K562 (cell line): ENCODE results near the gene ADAT3. TPM values are rescaled to one million over a fixed set of nuclear protein-coding genes. Genes with fewer than 3 reads are reported as not detected.

Experiments
- ATF4 ChIP-seq: fragments of 450-650 bp; formaldehyde crosslinking; IDR thresholded peaks from 2 replicates; pipeline ENCODE4 v1.4.0; 2022; ENCODE audit warnings: mild to moderate bottlenecking, moderate library complexity
- CBFA2T3 ChIP-seq: fragments of 450-650 bp; IDR thresholded peaks from 2 replicates; pipeline ENCODE4 v1.6.1; 2017
- CBX1 ChIP-seq: sonication (generic); IDR thresholded peaks from 2 replicates; pipeline ENCODE4 v1.6.1; 2016; ENCODE audit warnings: antibody characterized with exemption, low read depth, mild to moderate bottlenecking
- CREB3 ChIP-seq: fragments of 450-650 bp; conservative IDR thresholded peaks from 2 replicates; pipeline ENCODE4 v1.6.1; 2016; ENCODE audit warnings: missing genetic modification characterization, low read depth, mild to moderate bottlenecking, missing compliant biosample characterization, moderate library complexity
- EP300 ChIP-seq: IDR thresholded peaks from 2 replicates; pipeline ENCODE4 v1.6.1; 2012; ENCODE audit warnings: low read length, improper control_type of control experiment
- ETV6 ChIP-seq, 3 experiments: fragments of 150-350 bp in 1 of 3; sonication (generic) in 1 of 3; formaldehyde crosslinking in 1 of 3; IDR thresholded peaks; 2 replicates each; pipeline versions ENCODE4 v1.6.1 to v1.8.0; 2014 to 2022; ENCODE audit warnings: borderline replicate concordance in 2 of 3, low read depth in 2 of 3, antibody characterized with exemption in 1 of 3, low read length in 1 of 3, mild to moderate bottlenecking in 1 of 3, missing genetic modification reagents in 1 of 3
- KLF10 ChIP-seq: fragments of 250-450 bp; sonication (Bioruptor Pico); IDR thresholded peaks from 2 replicates; pipeline ENCODE4 v1.6.1; 2021; ENCODE audit warnings: matching md5 sums
- POLR3A ChIP-seq: IDR thresholded peaks from 2 replicates; pipeline ENCODE4 v1.6.1; 2011; ENCODE audit warnings: borderline replicate concordance, mild to moderate bottlenecking, moderate library complexity; ENCODE audit not compliant: insufficient read length, insufficient read depth; ENCODE audit errors: extremely low read depth
- RBM17 ChIP-seq: fragments of 200-400 bp; formaldehyde crosslinking; IDR thresholded peaks from 2 replicates; pipeline ENCODE4 v1.6.1; 2017; ENCODE audit warnings: low read depth, mild to moderate bottlenecking, low read length, borderline replicate concordance
- WHSC1 ChIP-seq: IDR thresholded peaks from one replicate; pipeline ENCODE4 v1.6.1; 2012; ENCODE audit warnings: low read length, control low read depth, inconsistent platforms
- ZFX ChIP-seq: sonication (generic); formaldehyde crosslinking; IDR thresholded peaks from 2 replicates; pipeline ENCODE4 v1.8.0; 2022; ENCODE audit warnings: mild to moderate bottlenecking, missing genetic modification reagents, moderate library complexity
- ZKSCAN3 ChIP-seq: fragments of 250-450 bp; sonication (Bioruptor Pico); IDR thresholded peaks from 2 replicates; pipeline ENCODE4 v1.4.0; 2020
- polyA plus RNA-seq, 8 experiments: library from polyadenylated mRNA; depleted of rRNA in 4 of 8; stranded (reverse) in 5 of 8; unstranded in 3 of 8; fragments of >200 nt; fragmentation: Nextera tagmentation in 2 of 8; fragmentation: Illumina TruSeq in 1 of 8; extraction: Ambion mirVana in 2 of 8; extraction: Trizol in 1 of 8; gene quantifications; 2 replicates each; pipeline versions ENCODE4 v1.2.1 to v1.2.3, GENCODE V29; 2011 to 2014; ENCODE audit warnings: inconsistent platforms in 1 of 8, missing spikeins in 1 of 8
- total RNA-seq, 7 experiments: library from RNA; depleted of rRNA in 6 of 7; stranded (reverse); fragments of >200 nt in 6 of 7; fragmentation: Illumina TruSeq in 2 of 7; extraction: Trizol in 2 of 7; gene quantifications; 2 replicates each; pipeline versions ENCODE4 v1.2.1 to v1.2.3, GENCODE V29; 2011 to 2021; ENCODE audit warnings: low replicate concordance in 1 of 7
- TF ChIP-seq, protein P1 (sequence below): fragments of 200-800 bp; sonication (Bioruptor generic); IDR thresholded peaks from 2 replicates; pipeline ENCODE4 v1.6.1; 2016; ENCODE audit warnings: missing genetic modification characterization, missing compliant biosample characterization
- TF ChIP-seq, protein P2 (sequence below), 2 experiments: IDR thresholded peaks in 1 of 2; conservative IDR thresholded peaks in 1 of 2; 2 replicates each; pipeline ENCODE4 v1.6.1; 2016; ENCODE audit warnings: low read depth in 2 of 2, mild to moderate bottlenecking in 1 of 2, missing compliant biosample characterization in 1 of 2, missing genetic modification characterization in 1 of 2, moderate library complexity in 1 of 2

ADAT3 gene
- total and polyA plus RNA-seq, 9 of the 15 experiments (the other 6 are each of a cell fraction or from before 2014, with no cell fraction given), result 0.67 to 15.6 (median 7.8) TPM; not detected in 4

- no peak for TF ChIP-seq POLR3A
- peak; percentile 79 for TF ChIP-seq ZFX (CRISPR knock-in tag)
- TF ChIP-seq CBFA2T3, result peak; percentile 29
- no peak for TF ChIP-seq KLF10 (CRISPR knock-in tag)
- no peak for TF ChIP-seq RBM17
- TF ChIP-seq, protein P1, sequence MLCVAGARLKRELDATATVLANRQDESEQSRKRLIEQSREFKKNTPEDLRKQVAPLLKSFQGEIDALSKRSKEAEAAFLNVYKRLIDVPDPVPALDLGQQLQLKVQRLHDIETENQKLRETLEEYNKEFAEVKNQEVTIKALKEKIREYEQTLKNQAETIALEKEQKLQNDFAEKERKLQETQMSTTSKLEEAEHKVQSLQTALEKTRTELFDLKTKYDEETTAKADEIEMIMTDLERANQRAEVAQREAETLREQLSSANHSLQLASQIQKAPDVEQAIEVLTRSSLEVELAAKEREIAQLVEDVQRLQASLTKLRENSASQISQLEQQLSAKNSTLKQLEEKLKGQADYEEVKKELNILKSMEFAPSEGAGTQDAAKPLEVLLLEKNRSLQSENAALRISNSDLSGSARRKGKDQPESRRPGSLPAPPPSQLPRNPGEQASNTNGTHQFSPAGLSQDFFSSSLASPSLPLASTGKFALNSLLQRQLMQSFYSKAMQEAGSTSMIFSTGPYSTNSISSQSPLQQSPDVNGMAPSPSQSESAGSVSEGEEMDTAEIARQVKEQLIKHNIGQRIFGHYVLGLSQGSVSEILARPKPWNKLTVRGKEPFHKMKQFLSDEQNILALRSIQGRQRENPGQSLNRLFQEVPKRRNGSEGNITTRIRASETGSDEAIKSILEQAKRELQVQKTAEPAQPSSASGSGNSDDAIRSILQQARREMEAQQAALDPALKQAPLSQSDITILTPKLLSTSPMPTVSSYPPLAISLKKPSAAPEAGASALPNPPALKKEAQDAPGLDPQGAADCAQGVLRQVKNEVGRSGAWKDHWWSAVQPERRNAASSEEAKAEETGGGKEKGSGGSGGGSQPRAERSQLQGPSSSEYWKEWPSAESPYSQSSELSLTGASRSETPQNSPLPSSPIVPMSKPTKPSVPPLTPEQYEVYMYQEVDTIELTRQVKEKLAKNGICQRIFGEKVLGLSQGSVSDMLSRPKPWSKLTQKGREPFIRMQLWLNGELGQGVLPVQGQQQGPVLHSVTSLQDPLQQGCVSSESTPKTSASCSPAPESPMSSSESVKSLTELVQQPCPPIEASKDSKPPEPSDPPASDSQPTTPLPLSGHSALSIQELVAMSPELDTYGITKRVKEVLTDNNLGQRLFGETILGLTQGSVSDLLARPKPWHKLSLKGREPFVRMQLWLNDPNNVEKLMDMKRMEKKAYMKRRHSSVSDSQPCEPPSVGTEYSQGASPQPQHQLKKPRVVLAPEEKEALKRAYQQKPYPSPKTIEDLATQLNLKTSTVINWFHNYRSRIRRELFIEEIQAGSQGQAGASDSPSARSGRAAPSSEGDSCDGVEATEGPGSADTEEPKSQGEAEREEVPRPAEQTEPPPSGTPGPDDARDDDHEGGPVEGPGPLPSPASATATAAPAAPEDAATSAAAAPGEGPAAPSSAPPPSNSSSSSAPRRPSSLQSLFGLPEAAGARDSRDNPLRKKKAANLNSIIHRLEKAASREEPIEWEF, result no peak
- TF ChIP-seq ATF4 (CRISPR knock-in tag), result no peak
- TF ChIP-seq ZKSCAN3 (CRISPR knock-in tag), result no peak
- 0 out of 2 replicates have a peak, but pooled peaks have one; percentile 30 for TF ChIP-seq CBX1
- no peak for TF ChIP-seq CREB3 (tag)
- TF ChIP-seq EP300, result no peak
- TF ChIP-seq, protein P2, sequence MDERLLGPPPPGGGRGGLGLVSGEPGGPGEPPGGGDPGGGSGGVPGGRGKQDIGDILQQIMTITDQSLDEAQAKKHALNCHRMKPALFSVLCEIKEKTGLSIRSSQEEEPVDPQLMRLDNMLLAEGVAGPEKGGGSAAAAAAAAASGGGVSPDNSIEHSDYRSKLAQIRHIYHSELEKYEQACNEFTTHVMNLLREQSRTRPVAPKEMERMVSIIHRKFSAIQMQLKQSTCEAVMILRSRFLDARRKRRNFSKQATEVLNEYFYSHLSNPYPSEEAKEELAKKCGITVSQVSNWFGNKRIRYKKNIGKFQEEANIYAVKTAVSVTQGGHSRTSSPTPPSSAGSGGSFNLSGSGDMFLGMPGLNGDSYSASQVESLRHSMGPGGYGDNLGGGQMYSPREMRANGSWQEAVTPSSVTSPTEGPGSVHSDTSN (CRISPR knock-in tag; IDR thresholded peaks at IDR 0.05; ENCODE audit: low read depth), result no peak
- TF ChIP-seq, protein P2 (tag; conservative IDR thresholded peaks at IDR 0.05; ENCODE audit: low read depth), result no peak
- TF ChIP-seq WHSC1, result no peak
- 0 out of 4 replicates have a peak, but pooled peaks of 1 of the 2 experiments have one; percentile 21 for TF ChIP-seq ETV6 (IDR thresholded peaks at IDR 0.05; ENCODE audit: borderline replicate concordance in 1 of 2, low read depth in 2 of 2, low read length in 1 of 2)
- no peak for TF ChIP-seq ETV6 (CRISPR knock-in tag; IDR thresholded peaks at IDR 0.05; ENCODE audit: borderline replicate concordance)
These were observed 40.6 kb upstream of the ADAT3 start (continued) for GRCh38 chr19:1864480-1865171.
